Measurements from ENCODE around the gene ITPR2. TPM values are rescaled to one million over a fixed set of nuclear protein-coding genes. Genes with fewer than 3 reads are reported as not detected.
"Not testable (repeated sequence)": the region's sequence is repeated elsewhere in the genome, so short reads cannot be mapped to it uniquely, and the experiment has no call there.

The ITPR2 gene
- total RNA-seq, 1 experiment from 2014 or later = 41.6 TPM

GRCh38 chr12:26441434-26441833 lies 391.6 kb downstream of the ITPR2 start:
- no peaks in the 10 kb centered on the region for H3K36me3 Mint-ChIP-seq (ENCODE audit: insufficient read depth, unreplicated experiment)
- no peak overlapping the region for H3K4me3 ChIP-seq (ENCODE audit: low read depth, low read length)
- intact Hi-C loops (cut with micrococcal nuclease; ENCODE audit: unreplicated experiment) = no loop called here
- ChIA-PET POLR2A (no interaction called here), CTCF (no interaction called here)
- no peaks in the 10 kb centered on the region for H3K9me3 Mint-ChIP-seq (ENCODE audit: unreplicated experiment)
- H3K27me3 Mint-ChIP-seq (ENCODE audit: insufficient read depth, unreplicated experiment) = no peaks in the 10 kb centered on the region
- H3K36me3 ChIP-seq (ENCODE audit: control insufficient read depth, insufficient read depth, low read length) = no peaks in the 10 kb centered on the region
- no peaks in the 10 kb centered on the region for H3K4me1 ChIP-seq
- H3K27me3 ChIP-seq (replicated peaks; ENCODE audit: control insufficient read depth, insufficient read depth, low read length) = no peaks in the 10 kb centered on the region
- H3K4me1 Mint-ChIP-seq (ENCODE audit: low read depth, unreplicated experiment) = no peaks in the 10 kb centered on the region
- TF ChIP-seq CTCF (IDR thresholded peaks at IDR 0.05; ENCODE audit: insufficient read depth in 1 of 2, low read depth in 1 of 2, low read length in 1 of 2, severe bottlenecking in 1 of 2, unreplicated experiment in 1 of 2) = no peak
- no peak for DNase-seq
- H3K9me3 ChIP-seq = no peaks in the 10 kb centered on the region
- H3K4me3 Mint-ChIP-seq (ENCODE audit: unreplicated experiment) = no peak overlapping the region
- no peak overlapping the region for H3K27ac Mint-ChIP-seq (ENCODE audit: unreplicated experiment)
- BruUV-seq (replicated peaks) = no TSS peak

- H3K9me3 ChIP-seq = no peaks in the 10 kb centered on the region
- CTCF ChIA-PET = interaction anchor here (1.7 kb wide), 1 partner anchor 77 kb away, joined by 5 read pairs; no protein-coding TSS in a partner anchor
- TF ChIP-seq CTCF (IDR thresholded peaks at IDR 0.05; ENCODE audit: insufficient read depth in 1 of 2, low read depth in 1 of 2, low read length in 1 of 2, severe bottlenecking in 1 of 2, unreplicated experiment in 1 of 2) = no peak
- POLR2A ChIA-PET = no interaction called here
- H3K4me1 Mint-ChIP-seq (ENCODE audit: low read depth, unreplicated experiment) = peaks cover 14% of the 10 kb centered on the region
- peak in 1 of 2 experiments; percentile 58 for DNase-seq
- H3K27me3 Mint-ChIP-seq (ENCODE audit: insufficient read depth, unreplicated experiment) = no peaks in the 10 kb centered on the region
- H3K4me3 ChIP-seq (ENCODE audit: low read depth, low read length) = no peak overlapping the region
- H3K36me3 ChIP-seq (ENCODE audit: control insufficient read depth, insufficient read depth, low read length) = no peaks in the 10 kb centered on the region
- H3K27ac Mint-ChIP-seq (ENCODE audit: unreplicated experiment) = peak overlapping the region; percentile 45
- peaks cover 6% of the 10 kb centered on the region for H3K9me3 Mint-ChIP-seq (ENCODE audit: unreplicated experiment)
- no peaks in the 10 kb centered on the region for H3K27me3 ChIP-seq (replicated peaks; ENCODE audit: control insufficient read depth, insufficient read depth, low read length)
- peak overlapping the region; percentile 16 for H3K4me3 Mint-ChIP-seq (ENCODE audit: unreplicated experiment)
- H3K36me3 Mint-ChIP-seq (ENCODE audit: insufficient read depth, unreplicated experiment) = no peaks in the 10 kb centered on the region
- no TSS peak for BruUV-seq (replicated peaks)
- H3K4me1 ChIP-seq = peaks cover 22% of the 10 kb centered on the region
- intact Hi-C loops (cut with micrococcal nuclease; ENCODE audit: unreplicated experiment) = no loop called here
These were observed 398.0 kb downstream of the ITPR2 start for GRCh38 chr12:26435069-26435404.

GRCh38 chr12:26434299-26435068 lies 398.5 kb downstream of the ITPR2 start:
- Histone ChIP-seq H3K9me3 (no peaks in the 10 kb centered on the region), H3K27me3 (replicated peaks; ENCODE audit: control insufficient read depth, insufficient read depth, low read length) (no peaks in the 10 kb centered on the region), H3K36me3 (ENCODE audit: control insufficient read depth, insufficient read depth, low read length) (no peaks in the 10 kb centered on the region), H3K4me3 (ENCODE audit: low read depth, low read length) (no peak overlapping the region), H3K4me1 (peaks cover 27% of the 10 kb centered on the region)
- H3K27me3 Mint-ChIP-seq (ENCODE audit: insufficient read depth, unreplicated experiment) = no peaks in the 10 kb centered on the region
- BruUV-seq (replicated peaks) = no TSS peak
- DNase-seq = peak; percentile 72 to 77
- POLR2A ChIA-PET = no interaction called here
- peaks cover 17% of the 10 kb centered on the region for H3K4me1 Mint-ChIP-seq (ENCODE audit: low read depth, unreplicated experiment)
- H3K4me3 Mint-ChIP-seq (ENCODE audit: unreplicated experiment) = peak overlapping the region; percentile 16
- H3K27ac Mint-ChIP-seq (ENCODE audit: unreplicated experiment) = peak overlapping the region; percentile 45
- no peaks in the 10 kb centered on the region for H3K36me3 Mint-ChIP-seq (ENCODE audit: insufficient read depth, unreplicated experiment)
- peaks cover 6% of the 10 kb centered on the region for H3K9me3 Mint-ChIP-seq (ENCODE audit: unreplicated experiment)
- TF ChIP-seq CTCF (IDR thresholded peaks at IDR 0.05; ENCODE audit: insufficient read depth in 1 of 2, low read depth in 1 of 2, low read length in 1 of 2, severe bottlenecking in 1 of 2, unreplicated experiment in 1 of 2) = peak; percentile 89 to 97
- intact Hi-C loops (cut with micrococcal nuclease; ENCODE audit: unreplicated experiment) = loop anchor here (1.0 kb wide), 6 partner anchors 78 to 267 kb away; no protein-coding TSS in a partner anchor
- CTCF ChIA-PET = interaction anchor here (1.7 kb wide), 1 partner anchor 77 kb away, joined by 5 read pairs; no protein-coding TSS in a partner anchor

GRCh38 chr12:26433701-26434100 lies 399.3 kb downstream of the ITPR2 start:
- H3K9me3 ChIP-seq; H3K36me3 Mint-ChIP-seq (ENCODE audit: insufficient read depth, unreplicated experiment); BruUV-seq (replicated peaks); DNase-seq; H3K4me3 Mint-ChIP-seq (ENCODE audit: unreplicated experiment); H3K36me3 ChIP-seq (ENCODE audit: control insufficient read depth, insufficient read depth, low read length); H3K9me3 Mint-ChIP-seq (ENCODE audit: unreplicated experiment); H3K27me3 ChIP-seq (replicated peaks; ENCODE audit: control insufficient read depth, insufficient read depth, low read length); H3K4me3 ChIP-seq (ENCODE audit: low read depth, low read length); POLR2A ChIA-PET; H3K27me3 Mint-ChIP-seq (ENCODE audit: insufficient read depth, unreplicated experiment); H3K27ac Mint-ChIP-seq (ENCODE audit: unreplicated experiment): not testable (repeated sequence)
- peaks cover 25% of the 10 kb centered on the region for H3K4me1 Mint-ChIP-seq (ENCODE audit: low read depth, unreplicated experiment)
- intact Hi-C loops (cut with micrococcal nuclease; ENCODE audit: unreplicated experiment) = loop anchor here (1.0 kb wide), 6 partner anchors 79 to 268 kb away; no protein-coding TSS in a partner anchor
- H3K4me1 ChIP-seq = peaks cover 33% of the 10 kb centered on the region
- CTCF ChIA-PET = interaction anchor here (0.6 kb wide), 1 partner anchor 221 kb away, joined by 8 read pairs; no protein-coding TSS in a partner anchor

Measured in Caco-2 (cell line).